Endothelial cell of umbilical vein (primary cell): ENCODE data around the gene METTL1.

Experiments used
- CTCF ChIP-seq, 2 donors: IDR thresholded peaks; 1 replicate in 1 of 2; 2 replicates in 1 of 2; pipeline ENCODE4 v1.5.1; 2011; ENCODE audit warnings: low read length in 2 of 2, mild to moderate bottlenecking in 2 of 2, moderate library complexity in 2 of 2, control low read depth in 1 of 2, inconsistent platforms in 1 of 2, low read depth in 1 of 2; ENCODE audit not compliant: insufficient read depth in 1 of 2; ENCODE audit errors: extremely low read depth in 1 of 2
- EZH2 ChIP-seq: IDR thresholded peaks from 2 replicates; pipeline ENCODE4 v1.6.1; 2012; ENCODE audit warnings: borderline replicate concordance, low read depth, mild to moderate bottlenecking, moderate library complexity, low read length, inconsistent platforms; ENCODE audit not compliant: severe bottlenecking

GRCh38 chr12:57816001-57816854, 44.3 kb upstream of the METTL1 start:
- TF ChIP-seq CTCF (IDR thresholded peaks at IDR 0.05; ENCODE audit: extremely low read depth in 1 of 2, insufficient read depth in 1 of 2, low read depth in 1 of 2, low read length in 2 of 2) = no peak
- no peak for TF ChIP-seq EZH2
